ENCODE measurements around the gene LMCD1.

Gene LMCD1

DNA sequence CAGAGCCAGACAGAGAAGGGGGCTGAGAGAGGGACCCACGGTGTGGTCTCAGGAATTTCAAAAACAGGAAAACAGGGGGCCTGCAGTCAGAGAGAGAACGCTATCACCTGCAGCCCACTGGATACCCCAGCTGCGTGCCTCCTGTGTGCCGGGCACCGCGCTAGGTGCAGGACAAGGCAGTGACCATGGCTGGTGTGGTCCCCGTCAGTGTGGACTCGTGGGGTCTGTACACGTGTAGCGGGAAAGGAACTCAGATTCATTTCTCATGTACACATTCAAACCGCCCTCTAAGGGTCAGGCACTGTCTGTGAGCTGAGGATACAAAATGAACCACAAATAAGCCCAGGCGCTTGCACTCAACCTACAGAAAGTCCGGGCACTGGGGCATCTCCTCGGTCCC is 122.1 kb downstream of the LMCD1 start:
- DNase-seq, result no peak
